ENCODE data around the gene SEC16B.

Gene SEC16B

DNA sequence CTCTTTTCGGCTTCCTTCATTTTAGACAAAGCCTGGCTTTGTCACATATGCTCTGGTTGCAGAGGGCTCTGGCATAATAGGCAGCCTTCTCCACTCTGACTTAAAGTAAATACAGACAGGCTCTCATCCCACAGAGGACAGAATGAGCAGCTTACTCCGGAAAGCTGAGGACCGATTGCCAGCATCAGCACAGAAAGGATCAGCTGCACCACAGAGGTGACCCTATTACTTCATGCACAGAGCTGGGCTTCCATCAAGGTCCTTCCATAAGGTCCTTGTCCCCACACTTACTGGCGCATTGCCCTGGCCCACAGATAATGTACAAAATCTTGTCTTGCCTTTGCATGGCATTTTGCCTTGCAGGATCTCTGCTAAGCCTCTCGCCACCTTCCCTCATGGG, 67.6 kb downstream of the SEC16B start:
- no peak for DNase-seq (ENCODE audit: low spot score)

DNA sequence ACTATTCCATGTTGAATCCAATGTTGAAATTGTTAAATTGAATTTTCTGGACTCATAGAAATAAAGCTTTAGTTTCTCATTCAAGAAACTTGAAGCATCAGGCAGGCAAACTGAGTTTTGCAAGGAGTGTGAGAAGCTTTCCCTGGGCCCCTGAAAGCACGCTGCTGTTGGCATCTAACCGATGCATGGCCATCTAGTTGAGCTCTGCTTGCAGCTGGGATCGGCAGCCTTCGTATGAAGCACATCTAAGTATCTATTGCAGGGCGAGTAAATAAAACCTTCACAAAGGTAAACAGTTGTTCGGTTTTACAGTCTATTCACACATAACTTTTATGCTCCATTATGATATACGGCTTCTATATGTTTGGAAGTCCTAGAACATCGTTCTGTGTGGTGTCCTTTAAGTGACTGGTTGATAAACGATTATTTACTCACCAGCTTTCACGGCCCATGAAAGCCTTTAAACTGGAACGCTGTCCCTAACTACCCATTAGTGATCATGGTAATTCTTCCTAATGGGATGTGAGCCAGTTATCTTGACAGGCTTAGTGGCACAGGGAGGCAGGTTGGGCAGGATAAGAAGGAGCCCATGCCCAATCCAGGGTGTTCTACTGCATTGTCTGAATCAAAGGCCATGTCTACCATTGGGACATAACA, 71.7 kb downstream of the SEC16B start:
- no peak for DNase-seq (ENCODE audit: low spot score)

DNA sequence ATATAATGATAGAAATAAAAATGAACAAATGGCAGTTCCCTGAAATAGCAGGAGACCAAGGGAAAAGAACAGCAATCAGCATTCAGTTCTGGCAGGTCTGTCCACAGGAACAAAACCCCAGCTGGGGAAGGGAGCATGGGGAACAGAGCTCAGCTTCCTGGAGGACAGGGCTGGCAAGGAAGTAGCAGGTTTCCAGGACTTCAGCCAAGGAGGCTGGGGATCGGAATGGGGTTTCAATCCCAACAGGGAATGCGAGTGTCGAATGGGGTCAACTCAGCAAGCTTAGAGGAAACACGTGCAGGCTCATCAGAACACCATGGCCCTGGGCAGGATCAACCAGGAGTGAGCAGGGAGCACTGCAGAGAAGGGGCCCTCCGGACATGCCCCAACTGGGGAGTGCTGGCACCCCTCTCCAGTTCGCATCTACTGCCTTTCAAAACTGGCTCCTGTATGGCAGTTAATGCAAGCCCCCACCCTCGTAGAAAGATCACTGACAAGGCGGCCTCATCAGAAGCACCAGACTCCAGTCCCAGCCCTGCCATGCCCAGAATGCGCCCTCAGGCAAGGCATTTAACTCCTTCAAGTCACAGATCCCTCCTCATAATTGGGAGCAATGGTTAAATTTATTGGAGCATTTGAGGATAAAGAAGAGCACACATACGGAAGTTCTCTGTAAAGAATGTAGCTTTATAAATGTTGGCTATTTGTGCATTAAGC, 72.4 kb downstream of the SEC16B start:
- DNase-seq (ENCODE audit: low spot score), result no peak
